PC-3 (cell line): ENCODE measurements around the gene ABLIM2. TPM values are rescaled to one million over a fixed set of nuclear protein-coding genes. Genes with fewer than 3 reads are reported as not detected.

Experiments used
- ATAC-seq: fragments of 200-7000 bp; cut with Tn5 transposase; 2 replicates; pipeline ENCODE4 v1.9.1; 2020; ENCODE audit warnings: mild to moderate bottlenecking, moderate library complexity
- BruUV-seq: library from RNA; stranded (reverse); fragments of 400-500 nt; replicated peaks from 2 replicates; lab custom pipeline; 2021; lab: Mats Ljungman, UMichigan
- CTCF ChIA-PET: fragments of 300-600 bp; sonication (Branson Sonifier 250); formaldehyde crosslinking; loops from one replicate; lab custom pipeline; 2022; ENCODE audit warnings: antibody characterized with exemption; lab: Charles Lee
- POLR2A ChIA-PET: fragments of 300-600 bp; sonication (Branson Sonifier 250); formaldehyde crosslinking; loops from one replicate; lab custom pipeline; 2022; ENCODE audit warnings: antibody characterized with exemption; ENCODE audit not compliant: unreplicated experiment; lab: Charles Lee
- DNase-seq: peaks from one replicate; pipeline ENCODE4 v3.0.0-alpha.2; 2015
- H2AFZ ChIP-seq: fragments of 300-600 bp; sonication (generic); 2 replicates; pipeline ENCODE4 v1.6.0; 2016; ENCODE audit warnings: antibody characterized with exemption, low read length
- H3F3A ChIP-seq: fragments of 300-600 bp; sonication (generic); one replicate; pipeline ENCODE4 v1.6.0; 2017; ENCODE audit warnings: antibody characterized with exemption, low read length, control low read depth, mild to moderate bottlenecking; ENCODE audit not compliant: unreplicated experiment
- H3K27ac ChIP-seq: fragments of 300-600 bp; sonication (generic); 2 replicates; pipeline ENCODE4 v1.5.1; 2016; ENCODE audit warnings: mild to moderate bottlenecking, low read length
- H3K27me3 ChIP-seq: fragments of 300-600 bp; sonication (generic); 2 replicates; pipeline ENCODE4 v1.6.1; 2016; ENCODE audit warnings: low read length, mixed read lengths
- H3K36me3 ChIP-seq: fragments of 300-600 bp; sonication (generic); 2 replicates; pipeline ENCODE4 v1.6.1; 2016; ENCODE audit warnings: low read depth, mixed run types, low read length, mixed read lengths
- H3K4me1 ChIP-seq: fragments of 300-600 bp; sonication (generic); 2 replicates; pipeline ENCODE4 v1.5.1; 2016; ENCODE audit warnings: low read length; ENCODE audit not compliant: insufficient read depth
- H3K4me2 ChIP-seq: fragments of 300-600 bp; sonication (generic); 2 replicates; pipeline ENCODE4 v1.6.0; 2016; ENCODE audit warnings: low read length
- H3K4me3 ChIP-seq: fragments of 300-600 bp; sonication (generic); 2 replicates; pipeline ENCODE4 v1.5.1; 2016; ENCODE audit warnings: mild to moderate bottlenecking, low read length, mixed read lengths
- H3K79me2 ChIP-seq: fragments of 300-600 bp; sonication (generic); 2 replicates; pipeline ENCODE4 v1.6.1; 2017; ENCODE audit warnings: low read length, mixed read lengths
- H3K9ac ChIP-seq: fragments of 300-600 bp; sonication (generic); 2 replicates; pipeline ENCODE4 v1.6.0; 2016; ENCODE audit warnings: mild to moderate bottlenecking, low read length
- H3K9me2 ChIP-seq: fragments of 300-600 bp; sonication (generic); replicated peaks from 2 replicates; pipeline ENCODE4 v1.6.1; 2016; ENCODE audit warnings: mixed run types, low read length, mixed read lengths
- H3K9me3 ChIP-seq: fragments of 300-600 bp; sonication (generic); 2 replicates; pipeline ENCODE4 v1.6.1; 2016; ENCODE audit warnings: low read length, mixed read lengths
- H4K20me1 ChIP-seq: fragments of 300-600 bp; sonication (generic); 2 replicates; pipeline ENCODE4 v1.6.1; 2016; ENCODE audit warnings: low read length, mixed read lengths
- EZH2 ChIP-seq: fragments of 300-600 bp; sonication (generic); IDR thresholded peaks from one replicate; pipeline ENCODE4 v1.6.1; 2017; ENCODE audit warnings: antibody characterized with exemption, mild to moderate bottlenecking, low read length; ENCODE audit not compliant: unreplicated experiment
- EZH2phosphoT487 ChIP-seq: fragments of 300-600 bp; sonication (generic); IDR thresholded peaks from 2 replicates; pipeline ENCODE4 v1.6.1; 2018; ENCODE audit warnings: mild to moderate bottlenecking, antibody characterized with exemption, low read length, borderline replicate concordance
- intact Hi-C: fragments of 100-400 bp; cut with micrococcal nuclease; formaldehyde crosslinking; loops from 2 replicates; pipeline ENCODE4 v1.9.0; 2023
- total RNA-seq: library from RNA; depleted of rRNA; stranded (reverse); fragments of >200 nt; gene quantifications from 2 replicates; pipeline ENCODE4 v1.2.3, GENCODE V29; 2014
- TF ChIP-seq, protein P1 (sequence below): fragments of 300-600 bp; sonication (generic); conservative IDR thresholded peaks from 2 replicates; pipeline ENCODE4 v1.5.1; 2017; ENCODE audit warnings: antibody characterized with exemption, low read depth, mild to moderate bottlenecking, low read length

The ABLIM2 gene
- total RNA-seq, 1 experiment from 2014 or later, result 3.2 TPM

DNA sequence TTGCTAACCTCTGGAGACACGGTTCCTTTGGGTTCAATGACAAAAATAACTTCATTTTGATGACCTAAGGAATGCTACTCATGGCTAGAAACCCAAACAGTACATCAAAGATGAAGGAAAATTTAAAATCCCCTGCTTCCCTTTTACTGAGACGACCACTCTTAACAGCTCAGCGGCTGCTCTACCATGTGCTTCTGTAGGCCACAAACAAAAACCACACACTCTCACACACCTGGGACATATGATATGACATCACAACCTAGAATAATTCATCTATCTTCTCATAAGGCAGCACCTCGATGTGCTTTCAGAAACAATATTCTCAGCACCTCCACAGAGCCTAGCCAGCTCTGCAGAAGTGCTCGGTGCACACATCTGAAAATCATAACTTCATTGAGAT lies 34.7 kb downstream of the ABLIM2 start:
- ChIA-PET CTCF (no interaction called here), POLR2A (no interaction called here)
- ATAC-seq, result no peak
- Histone ChIP-seq H3K4me3 (no peak overlapping the region), H3F3A (no peaks in the 10 kb centered on the region), H3K27ac (no peak overlapping the region), H3K4me2 (no peak overlapping the region), H3K79me2 (no peaks in the 10 kb centered on the region), H3K27me3 (no peaks in the 10 kb centered on the region), H3K9ac (no peak overlapping the region), H3K9me3 (no peaks in the 10 kb centered on the region), H4K20me1 (no peaks in the 10 kb centered on the region), H3K4me1 (no peaks in the 10 kb centered on the region), H2AFZ (no peak overlapping the region), H3K9me2 (no peaks in the 10 kb centered on the region), H3K36me3 (no peaks in the 10 kb centered on the region)
- no TSS peak for BruUV-seq
- intact Hi-C loops, result no loop called here
- TF ChIP-seq EZH2 (no peak), EZH2phosphoT487 (no peak)
- TF ChIP-seq, protein P1, sequence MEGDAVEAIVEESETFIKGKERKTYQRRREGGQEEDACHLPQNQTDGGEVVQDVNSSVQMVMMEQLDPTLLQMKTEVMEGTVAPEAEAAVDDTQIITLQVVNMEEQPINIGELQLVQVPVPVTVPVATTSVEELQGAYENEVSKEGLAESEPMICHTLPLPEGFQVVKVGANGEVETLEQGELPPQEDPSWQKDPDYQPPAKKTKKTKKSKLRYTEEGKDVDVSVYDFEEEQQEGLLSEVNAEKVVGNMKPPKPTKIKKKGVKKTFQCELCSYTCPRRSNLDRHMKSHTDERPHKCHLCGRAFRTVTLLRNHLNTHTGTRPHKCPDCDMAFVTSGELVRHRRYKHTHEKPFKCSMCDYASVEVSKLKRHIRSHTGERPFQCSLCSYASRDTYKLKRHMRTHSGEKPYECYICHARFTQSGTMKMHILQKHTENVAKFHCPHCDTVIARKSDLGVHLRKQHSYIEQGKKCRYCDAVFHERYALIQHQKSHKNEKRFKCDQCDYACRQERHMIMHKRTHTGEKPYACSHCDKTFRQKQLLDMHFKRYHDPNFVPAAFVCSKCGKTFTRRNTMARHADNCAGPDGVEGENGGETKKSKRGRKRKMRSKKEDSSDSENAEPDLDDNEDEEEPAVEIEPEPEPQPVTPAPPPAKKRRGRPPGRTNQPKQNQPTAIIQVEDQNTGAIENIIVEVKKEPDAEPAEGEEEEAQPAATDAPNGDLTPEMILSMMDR, result no peak
- no peak for DNase-seq

DNA sequence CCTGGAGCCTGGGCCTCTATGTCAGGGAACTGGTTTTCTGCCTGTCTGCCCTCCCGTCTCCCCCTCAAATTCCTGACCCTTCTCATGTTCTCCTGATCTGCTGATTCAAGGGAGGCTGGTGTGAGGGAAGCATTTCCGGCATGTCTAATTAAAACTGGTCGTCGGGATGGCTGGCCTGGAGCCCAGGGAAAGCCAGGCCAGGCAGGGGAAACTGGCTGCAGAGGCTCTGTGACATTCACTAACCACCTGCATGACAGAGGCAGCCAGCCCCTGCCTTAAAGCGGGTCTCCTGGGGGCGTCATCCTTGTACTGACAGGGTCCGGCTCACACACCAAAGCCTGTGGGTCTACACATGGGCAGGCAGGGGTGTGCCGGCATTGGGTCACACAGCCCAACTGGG lies 35.2 kb downstream of the ABLIM2 start:
- Histone ChIP-seq H2AFZ (no peak overlapping the region), H3K4me1 (no peaks in the 10 kb centered on the region), H3K36me3 (no peaks in the 10 kb centered on the region), H3K9ac (no peak overlapping the region), H3F3A (no peaks in the 10 kb centered on the region), H3K9me3 (no peaks in the 10 kb centered on the region), H3K4me2 (no peak overlapping the region), H3K27ac (no peak overlapping the region), H3K27me3 (no peaks in the 10 kb centered on the region), H3K9me2 (no peaks in the 10 kb centered on the region), H3K4me3 (no peak overlapping the region), H4K20me1 (no peaks in the 10 kb centered on the region), H3K79me2 (no peaks in the 10 kb centered on the region)
- intact Hi-C loops, result no loop called here
- ChIA-PET POLR2A (no interaction called here), CTCF (no interaction called here)
- no TSS peak for BruUV-seq
- DNase-seq, result no peak
- TF ChIP-seq, protein P1, result no peak
- no peak for TF ChIP-seq EZH2phosphoT487
- no peak for TF ChIP-seq EZH2
- ATAC-seq, result no peak

DNA sequence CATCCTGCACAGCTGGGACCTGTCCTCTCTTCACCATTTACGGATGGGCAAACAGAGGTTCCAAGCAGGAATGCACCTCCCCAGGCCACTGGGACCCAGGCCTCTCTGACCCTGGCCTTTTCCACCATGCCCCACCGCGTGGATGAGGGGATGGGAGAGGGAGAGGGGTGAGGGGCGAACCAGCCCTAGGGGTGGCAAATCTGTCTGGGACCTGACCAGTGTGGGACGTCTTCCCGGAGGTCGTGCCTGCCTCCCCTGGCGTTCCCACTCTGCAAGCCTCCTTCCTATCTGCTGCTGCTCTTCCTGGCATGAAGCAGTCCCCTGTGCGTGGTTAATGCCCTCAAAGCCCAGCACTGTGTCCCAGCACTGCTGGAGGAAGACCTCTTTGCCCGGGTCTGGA lies 35.9 kb downstream of the ABLIM2 start:
- Histone ChIP-seq H3K9me2 (no peaks in the 10 kb centered on the region), H3K4me1 (no peaks in the 10 kb centered on the region), H3K36me3 (no peaks in the 10 kb centered on the region), H3K9me3 (no peaks in the 10 kb centered on the region), H4K20me1 (no peaks in the 10 kb centered on the region), H3K4me2 (no peak overlapping the region), H3K27me3 (no peaks in the 10 kb centered on the region), H3K4me3 (no peak overlapping the region), H3F3A (no peaks in the 10 kb centered on the region), H3K79me2 (no peaks in the 10 kb centered on the region), H3K9ac (no peak overlapping the region), H3K27ac (no peak overlapping the region), H2AFZ (no peak overlapping the region)
- no TSS peak for BruUV-seq
- ATAC-seq, result no peak
- TF ChIP-seq EZH2phosphoT487 (no peak), EZH2 (no peak)
- TF ChIP-seq, protein P1, result no peak
- ChIA-PET POLR2A (no interaction called here), CTCF (no interaction called here)
- intact Hi-C loops, result no loop called here
- DNase-seq, result no peak
